ENCODE results near the gene RNU4-1.
A peak's percentile ranks its signal among the peaks of the same experiment; 100 is the strongest.

The RNU4-1 gene

GRCh38 chr12:120276734-120277133 lies 16.3 kb downstream of the RNU4-1 start:
- Mint-ChIP-seq H3K36me3 (no peaks in the 10 kb centered on the region), H3K9me3 (no peaks in the 10 kb centered on the region), H3K4me3 (no peak overlapping the region), H3K4me1 (no peaks in the 10 kb centered on the region), H3K27ac (no peak overlapping the region), H3K27me3 (peaks cover 8 to 11% of the 10 kb centered on the region in 2 donors)
- DNase-seq = no peak
- ATAC-seq (replicated peaks) = no peak

GRCh38 chr12:120267736-120268135 lies 25.3 kb downstream of the RNU4-1 start:
- no peak overlapping the region for H3K4me3 Mint-ChIP-seq
- H3K27ac Mint-ChIP-seq = no peak overlapping the region
- DNase-seq = no peak
- H3K9me3 Mint-ChIP-seq = no peaks in the 10 kb centered on the region
- peaks cover 12 to 24% of the 10 kb centered on the region in 2 donors for H3K4me1 Mint-ChIP-seq
- H3K27me3 Mint-ChIP-seq = peaks cover 32 to 59% of the 10 kb centered on the region in 2 donors
- peaks cover 0 to 2% of the 10 kb centered on the region in 2 donors for H3K36me3 Mint-ChIP-seq
- ATAC-seq (replicated peaks) = no peak

GRCh38 chr12:120266180-120266870 lies 26.7 kb downstream of the RNU4-1 start:
- DNase-seq (no peak), ATAC-seq (replicated peaks) (no peak)
- peaks cover 41 to 68% of the 10 kb centered on the region in 2 donors for H3K27me3 Mint-ChIP-seq
- H3K27ac Mint-ChIP-seq = peak overlapping the region; percentile 67
- H3K4me1 Mint-ChIP-seq = peaks cover 17 to 34% of the 10 kb centered on the region in 2 donors
- H3K4me3 Mint-ChIP-seq = peak overlapping the region; percentile 80 to 88
- peaks cover 0 to 2% of the 10 kb centered on the region in 2 donors for H3K36me3 Mint-ChIP-seq
- no peaks in the 10 kb centered on the region for H3K9me3 Mint-ChIP-seq

- peak; percentile 87 to 91 for ATAC-seq (replicated peaks)
- H3K27me3 Mint-ChIP-seq = peaks cover 43 to 72% of the 10 kb centered on the region in 2 donors
- peaks cover 17 to 34% of the 10 kb centered on the region in 2 donors for H3K4me1 Mint-ChIP-seq
- peak; percentile 70 for DNase-seq
- peaks cover 0 to 2% of the 10 kb centered on the region in 2 donors for H3K36me3 Mint-ChIP-seq
- no peaks in the 10 kb centered on the region for H3K9me3 Mint-ChIP-seq
- H3K4me3 Mint-ChIP-seq = peak within 1 kb of the TSS; percentile 80 to 88
- H3K27ac Mint-ChIP-seq = peak within 1 kb of the TSS; percentile 67
These were observed 27.4 kb downstream of the RNU4-1 start, which contains the start of gene PXN for GRCh38 chr12:120265473-120266179. PXN (minus strand) TSS chr12:120265730; CDS start chr12:120265629, 101 bp downstream.

- peaks cover 50 to 79% of the 10 kb centered on the region in 2 donors for H3K27me3 Mint-ChIP-seq
These were observed 28.0 kb downstream of the RNU4-1 start for GRCh38 chr12:120264904-120265472.

GRCh38 chr12:120264086-120264903 lies 28.7 kb downstream of the RNU4-1 start:
- Mint-ChIP-seq H3K27me3 (peaks cover 57 to 85% of the 10 kb centered on the region in 2 donors), H3K4me1 (peaks cover 18 to 34% of the 10 kb centered on the region in 2 donors), H3K36me3 (peaks cover 0 to 2% of the 10 kb centered on the region in 2 donors), H3K9me3 (no peaks in the 10 kb centered on the region), H3K4me3 (peak overlapping the region; percentile 76 to 78), H3K27ac (peak overlapping the region; percentile 49)
- no peak for DNase-seq
- ATAC-seq (replicated peaks) = no peak

More at GRCh38 chr12:120264904-120265472, 28.0 kb downstream of the RNU4-1 start:
- H3K9me3 Mint-ChIP-seq = no peaks in the 10 kb centered on the region
- H3K4me1 Mint-ChIP-seq = peaks cover 17 to 34% of the 10 kb centered on the region in 2 donors
- peak overlapping the region; percentile 76 to 78 for H3K4me3 Mint-ChIP-seq
- no peak for DNase-seq
- no peak for ATAC-seq (replicated peaks)
- H3K27ac Mint-ChIP-seq = peak overlapping the region; percentile 49
- peaks cover 0 to 2% of the 10 kb centered on the region in 2 donors for H3K36me3 Mint-ChIP-seq

- H3K27me3 Mint-ChIP-seq = peaks cover 56 to 82% of the 10 kb centered on the region in 2 donors
- DNase-seq (no peak), ATAC-seq (replicated peaks) (no peak)
- peaks cover 0 to 1% of the 10 kb centered on the region in 2 donors for H3K36me3 Mint-ChIP-seq
- no peak overlapping the region for H3K27ac Mint-ChIP-seq
- H3K4me1 Mint-ChIP-seq = peaks cover 18 to 34% of the 10 kb centered on the region in 2 donors
- H3K4me3 Mint-ChIP-seq = no peak overlapping the region
- no peaks in the 10 kb centered on the region for H3K9me3 Mint-ChIP-seq
These were observed 29.3 kb downstream of the RNU4-1 start for GRCh38 chr12:120263748-120264085.

- no peak overlapping the region for H3K27ac Mint-ChIP-seq
- DNase-seq (no peak), ATAC-seq (replicated peaks) (no peak)
- H3K9me3 Mint-ChIP-seq = no peaks in the 10 kb centered on the region
- H3K27me3 Mint-ChIP-seq = peaks cover 55 to 82% of the 10 kb centered on the region in 2 donors
- peaks cover 19 to 34% of the 10 kb centered on the region in 2 donors for H3K4me1 Mint-ChIP-seq
- no peak overlapping the region for H3K4me3 Mint-ChIP-seq
- H3K36me3 Mint-ChIP-seq = peaks cover 0 to 3% of the 10 kb centered on the region in 2 donors
These were observed 29.9 kb downstream of the RNU4-1 start for GRCh38 chr12:120262852-120263747.

GRCh38 chr12:120261951-120262851 lies 30.8 kb downstream of the RNU4-1 start:
- ATAC-seq (replicated peaks) = no peak
- Mint-ChIP-seq H3K4me1 (peaks cover 20 to 34% of the 10 kb centered on the region in 2 donors), H3K27me3 (peaks cover 61 to 84% of the 10 kb centered on the region in 2 donors), H3K27ac (no peak overlapping the region), H3K4me3 (no peak overlapping the region), H3K36me3 (peaks cover 0 to 4% of the 10 kb centered on the region in 2 donors), H3K9me3 (no peaks in the 10 kb centered on the region)
- DNase-seq = no peak

- DNase-seq = no peak
- H3K27me3 Mint-ChIP-seq = peaks cover 66 to 88% of the 10 kb centered on the region in 2 donors
- H3K9me3 Mint-ChIP-seq = no peaks in the 10 kb centered on the region
- peaks cover 19 to 27% of the 10 kb centered on the region in 2 donors for H3K4me1 Mint-ChIP-seq
- H3K27ac Mint-ChIP-seq = no peak overlapping the region
- H3K4me3 Mint-ChIP-seq = no peak overlapping the region
- ATAC-seq (replicated peaks) = no peak
- peaks cover 0 to 4% of the 10 kb centered on the region in 2 donors for H3K36me3 Mint-ChIP-seq
These were observed 32.4 kb downstream of the RNU4-1 start for GRCh38 chr12:120260607-120261006.

- DNase-seq = no peak
- H3K27ac Mint-ChIP-seq = no peak overlapping the region
- H3K4me3 Mint-ChIP-seq = no peak overlapping the region
- peaks cover 0 to 8% of the 10 kb centered on the region in 2 donors for H3K36me3 Mint-ChIP-seq
- H3K27me3 Mint-ChIP-seq = peaks cover 69 to 88% of the 10 kb centered on the region in 2 donors
- H3K4me1 Mint-ChIP-seq = peaks cover 20 to 21% of the 10 kb centered on the region in 2 donors
- no peaks in the 10 kb centered on the region for H3K9me3 Mint-ChIP-seq
- no peak for ATAC-seq (replicated peaks)
These were observed 33.4 kb downstream of the RNU4-1 start for GRCh38 chr12:120259418-120260202.
